GM12875 (cell line): Measurements from ENCODE around the gene TMEM175.

Experiments
- H3K4me3 ChIP-seq: one replicate; pipeline ENCODE4 v1.5.1; 2011; ENCODE audit warnings: low read depth, low read length, control low read depth
- TF ChIP-seq, protein P1 (sequence below): IDR thresholded peaks from 2 replicates; pipeline ENCODE4 v1.5.1; 2011; ENCODE audit warnings: low read depth, mild to moderate bottlenecking, control low read depth, inconsistent platforms, low read length, moderate library complexity, borderline replicate concordance; ENCODE audit not compliant: insufficient read depth

TMEM175 gene

GRCh38 chr4:957231-957580 lies 24.9 kb downstream of the TMEM175 start:
- no peak overlapping the region for H3K4me3 ChIP-seq
- TF ChIP-seq, protein P1, sequence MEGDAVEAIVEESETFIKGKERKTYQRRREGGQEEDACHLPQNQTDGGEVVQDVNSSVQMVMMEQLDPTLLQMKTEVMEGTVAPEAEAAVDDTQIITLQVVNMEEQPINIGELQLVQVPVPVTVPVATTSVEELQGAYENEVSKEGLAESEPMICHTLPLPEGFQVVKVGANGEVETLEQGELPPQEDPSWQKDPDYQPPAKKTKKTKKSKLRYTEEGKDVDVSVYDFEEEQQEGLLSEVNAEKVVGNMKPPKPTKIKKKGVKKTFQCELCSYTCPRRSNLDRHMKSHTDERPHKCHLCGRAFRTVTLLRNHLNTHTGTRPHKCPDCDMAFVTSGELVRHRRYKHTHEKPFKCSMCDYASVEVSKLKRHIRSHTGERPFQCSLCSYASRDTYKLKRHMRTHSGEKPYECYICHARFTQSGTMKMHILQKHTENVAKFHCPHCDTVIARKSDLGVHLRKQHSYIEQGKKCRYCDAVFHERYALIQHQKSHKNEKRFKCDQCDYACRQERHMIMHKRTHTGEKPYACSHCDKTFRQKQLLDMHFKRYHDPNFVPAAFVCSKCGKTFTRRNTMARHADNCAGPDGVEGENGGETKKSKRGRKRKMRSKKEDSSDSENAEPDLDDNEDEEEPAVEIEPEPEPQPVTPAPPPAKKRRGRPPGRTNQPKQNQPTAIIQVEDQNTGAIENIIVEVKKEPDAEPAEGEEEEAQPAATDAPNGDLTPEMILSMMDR: no peak

DNA sequence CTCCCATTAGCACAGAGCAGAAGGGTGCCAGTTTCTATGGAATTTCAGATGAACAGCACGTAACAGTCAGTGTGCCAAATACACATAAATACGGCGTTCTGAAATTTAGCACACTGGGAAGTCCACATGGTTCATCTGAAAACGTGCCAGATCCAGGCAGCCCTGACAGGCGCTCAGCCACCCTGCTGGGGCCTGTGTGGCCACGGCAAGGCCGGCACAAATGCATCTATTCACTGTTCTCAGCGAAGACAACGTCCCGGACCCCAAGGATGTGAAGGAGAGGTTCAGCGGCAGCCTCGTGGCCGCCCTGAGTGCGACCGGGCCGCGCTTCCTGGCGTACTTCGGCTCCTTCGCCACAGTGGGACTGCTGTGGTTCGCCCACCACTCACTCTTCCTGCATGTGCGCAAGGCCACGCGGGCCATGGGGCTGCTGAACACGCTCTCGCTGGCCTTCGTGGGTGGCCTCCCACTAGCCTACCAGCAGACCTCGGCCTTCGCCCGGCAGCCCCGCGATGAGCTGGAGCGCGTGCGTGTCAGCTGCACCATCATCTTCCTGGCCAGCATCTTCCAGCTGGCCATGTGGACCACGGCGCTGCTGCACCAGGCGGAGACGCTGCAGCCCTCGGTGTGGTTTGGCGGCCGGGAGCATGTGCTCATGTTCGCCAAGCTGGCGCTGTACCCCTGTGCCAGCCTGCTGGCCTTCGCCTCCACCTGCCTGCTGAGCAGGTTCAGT lies 25.5 kb downstream of the TMEM175 start:
- no peak overlapping the region for H3K4me3 ChIP-seq
- TF ChIP-seq, protein P1: no peak

DNA sequence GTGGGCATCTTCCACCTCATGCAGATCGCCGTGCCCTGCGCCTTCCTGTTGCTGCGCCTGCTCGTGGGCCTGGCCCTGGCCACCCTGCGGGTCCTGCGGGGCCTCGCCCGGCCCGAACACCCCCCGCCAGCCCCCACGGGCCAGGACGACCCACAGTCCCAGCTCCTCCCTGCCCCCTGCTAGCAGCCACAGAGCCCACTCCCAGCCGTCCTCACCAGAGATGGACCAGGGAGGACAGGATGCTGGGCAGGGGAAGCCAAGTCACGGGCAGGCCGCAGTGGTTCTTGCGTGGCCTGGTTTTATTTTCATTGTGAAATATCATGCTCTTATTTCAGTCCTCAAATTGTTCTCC lies 26.0 kb downstream of the TMEM175 start:
- TF ChIP-seq, protein P1: no peak
- no peak overlapping the region for H3K4me3 ChIP-seq

DNA sequence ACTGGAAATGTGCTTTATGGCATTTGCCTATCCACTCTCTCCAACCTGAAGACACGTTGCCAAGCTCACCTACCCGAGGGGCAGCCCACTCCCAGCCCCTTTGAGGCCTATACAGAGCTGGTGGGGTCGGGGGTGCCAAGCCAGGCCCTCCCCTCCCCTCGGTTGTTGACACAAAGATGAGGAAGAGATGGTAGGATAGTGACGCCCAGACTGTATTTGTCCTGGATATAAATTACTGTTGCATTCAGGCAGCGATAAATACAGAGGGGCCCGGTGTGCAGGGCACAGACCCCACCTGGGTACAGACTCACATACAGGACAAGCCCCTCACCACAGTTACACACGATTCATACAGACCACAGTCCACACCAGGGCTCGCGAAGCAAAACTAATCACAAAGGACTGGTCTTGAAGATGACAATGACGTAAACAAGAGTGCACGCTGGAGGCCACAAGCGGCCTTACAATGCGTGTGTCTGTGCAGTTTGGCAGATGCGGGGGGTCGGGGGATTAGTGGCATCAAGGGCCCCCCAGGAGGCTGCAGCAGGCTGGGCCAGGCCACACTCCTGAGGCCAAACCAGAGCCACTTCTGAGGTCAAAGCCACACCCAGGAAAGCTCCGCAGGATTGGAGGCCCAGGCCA lies 26.6 kb downstream of the TMEM175 start:
- H3K4me3 ChIP-seq: no peak overlapping the region
- TF ChIP-seq, protein P1: no peak

DNA sequence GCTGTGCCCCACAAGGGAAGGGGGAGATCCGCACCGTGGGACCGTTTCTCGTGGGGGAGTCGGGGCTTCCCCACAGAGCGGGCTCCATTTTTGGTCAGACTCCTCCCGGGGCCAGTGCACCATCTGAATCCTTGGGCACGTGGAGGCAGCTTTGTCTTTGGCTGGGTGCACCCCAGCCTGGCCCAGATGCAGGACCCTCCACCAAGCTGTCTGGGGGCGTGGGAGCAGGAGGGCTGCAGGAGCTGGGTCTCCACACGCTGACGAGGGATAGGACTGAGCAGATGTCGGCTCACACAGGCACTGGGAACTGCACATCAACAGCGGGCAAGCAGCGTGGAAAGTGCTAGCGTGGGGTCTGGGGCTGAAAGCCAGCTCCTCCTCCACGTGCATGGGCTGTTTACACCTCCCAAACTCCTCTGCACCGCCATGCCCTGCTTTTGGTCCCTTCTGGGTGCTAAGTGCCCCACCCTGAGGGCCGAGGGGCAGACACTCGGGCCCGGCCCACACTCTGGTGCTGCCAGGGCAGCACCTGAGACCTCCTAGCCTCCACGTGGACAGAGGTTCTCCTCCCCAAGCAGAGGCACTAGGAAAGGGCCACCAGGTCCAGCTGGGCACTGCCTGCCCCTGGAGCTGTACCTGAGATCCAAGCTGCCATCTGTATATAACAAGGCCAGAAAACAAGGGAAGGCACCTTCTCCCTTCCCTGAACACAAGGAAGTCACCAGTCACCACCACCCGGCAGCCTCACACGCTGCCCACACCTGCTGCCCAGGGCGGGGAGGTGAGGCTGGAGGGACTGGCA lies 27.3 kb downstream of the TMEM175 start:
- no peak overlapping the region for H3K4me3 ChIP-seq
- TF ChIP-seq, protein P1: no peak

DNA sequence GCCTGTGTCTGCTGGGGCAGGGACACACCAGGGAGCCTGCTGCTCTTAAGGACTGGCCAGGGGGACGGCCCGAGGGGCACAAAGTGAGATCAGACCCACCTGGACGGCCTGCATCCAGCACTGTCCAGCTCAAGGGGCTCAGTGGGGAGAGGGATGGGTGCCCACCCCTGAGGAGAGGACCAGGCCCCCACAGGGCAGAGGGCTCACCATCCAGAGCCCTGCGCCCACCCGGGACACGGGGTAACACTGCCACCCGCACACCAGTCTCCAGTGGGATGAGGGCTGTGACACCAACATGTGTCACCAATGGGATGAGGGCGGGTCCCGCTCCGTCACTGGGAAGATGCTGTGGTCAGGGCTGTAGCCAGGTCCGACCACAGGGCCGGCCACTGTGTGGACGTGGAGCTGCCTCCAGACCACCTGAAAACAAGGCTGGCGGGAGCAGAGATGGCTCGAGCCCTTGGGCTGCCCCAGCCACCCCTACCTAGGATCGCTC lies 27.9 kb downstream of the TMEM175 start:
- TF ChIP-seq, protein P1: no peak
- H3K4me3 ChIP-seq: no peak overlapping the region
